ENCODE results near the gene TRIM71.

Gene TRIM71

DNA sequence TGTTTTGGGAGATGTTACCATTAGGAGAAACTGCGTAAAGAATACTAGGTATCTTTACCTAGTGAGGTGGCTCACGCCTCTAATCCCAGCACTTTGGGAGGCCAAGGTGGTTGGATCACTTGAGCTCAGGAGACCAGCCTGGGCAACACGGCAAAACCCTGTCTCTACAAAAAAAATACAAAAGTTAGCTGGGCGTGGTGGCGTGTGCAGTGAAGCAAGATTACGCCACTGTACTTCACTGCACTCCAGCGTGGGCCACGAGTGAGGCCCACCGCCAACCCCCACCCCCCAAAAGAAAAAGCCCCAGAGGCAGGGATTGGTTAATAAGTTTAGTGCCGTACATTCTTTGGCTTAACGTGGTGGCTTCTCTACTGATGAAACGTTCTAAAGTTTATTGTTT, 23.5 kb downstream of the TRIM71 start:
- Histone ChIP-seq H2AFZ (ENCODE audit: low read length) (no peak overlapping the region), H3K79me2 (ENCODE audit: insufficient read depth, low read length) (peaks cover 94% of the 10 kb centered on the region), H4K20me1 (ENCODE audit: insufficient read depth, low read length, poor library complexity, severe bottlenecking) (no peaks in the 10 kb centered on the region), H3K9me2 (replicated peaks; ENCODE audit: low read depth, low read length) (no peaks in the 10 kb centered on the region), H3K4me3 (ENCODE audit: low read length, poor library complexity, severe bottlenecking) (peak overlapping the region; percentile 56), H3K27me3 (ENCODE audit: insufficient read depth, low read length, poor library complexity, severe bottlenecking) (no peaks in the 10 kb centered on the region), H3K9me3 (ENCODE audit: insufficient read depth, low read depth, low read length) (no peaks in the 10 kb centered on the region), H3K9ac (ENCODE audit: low read depth, low read length, poor library complexity, severe bottlenecking) (peak overlapping the region; percentile 55), H3K36me3 (ENCODE audit: insufficient read depth, low read length) (no peaks in the 10 kb centered on the region), H3K4me1 (ENCODE audit: insufficient read depth, low read length, poor library complexity, severe bottlenecking) (peaks cover 81% of the 10 kb centered on the region), H3K4me2 (ENCODE audit: low read depth, low read length, poor library complexity, severe bottlenecking) (peak overlapping the region; percentile 84), H3F3A (ENCODE audit: low read depth) (peaks cover 7% of the 10 kb centered on the region)
- TF ChIP-seq CTCF (conservative IDR thresholded peaks at IDR 0.05; ENCODE audit: low read length) = no peak
- no peak for TF ChIP-seq EZH2phosphoT487 (IDR thresholded peaks at IDR 0.05; ENCODE audit: borderline replicate concordance)

GRCh38 chr3:32841867-32842470, 24.2 kb downstream of the TRIM71 start:
- Histone ChIP-seq H3K9me2 (replicated peaks; ENCODE audit: low read depth, low read length) (no peaks in the 10 kb centered on the region), H3K4me1 (ENCODE audit: insufficient read depth, low read length, poor library complexity, severe bottlenecking) (peaks cover 80% of the 10 kb centered on the region), H3K4me3 (ENCODE audit: low read length, poor library complexity, severe bottlenecking) (peak overlapping the region; percentile 56), H3K79me2 (ENCODE audit: insufficient read depth, low read length) (peaks cover 92% of the 10 kb centered on the region), H3K9ac (ENCODE audit: low read depth, low read length, poor library complexity, severe bottlenecking) (peak overlapping the region; percentile 55), H2AFZ (ENCODE audit: low read length) (no peak overlapping the region), H3K36me3 (ENCODE audit: insufficient read depth, low read length) (no peaks in the 10 kb centered on the region), H3K27me3 (ENCODE audit: insufficient read depth, low read length, poor library complexity, severe bottlenecking) (no peaks in the 10 kb centered on the region), H4K20me1 (ENCODE audit: insufficient read depth, low read length, poor library complexity, severe bottlenecking) (no peaks in the 10 kb centered on the region), H3K4me2 (ENCODE audit: low read depth, low read length, poor library complexity, severe bottlenecking) (peak overlapping the region; percentile 84), H3F3A (ENCODE audit: low read depth) (peaks cover 7% of the 10 kb centered on the region), H3K9me3 (ENCODE audit: insufficient read depth, low read depth, low read length) (no peaks in the 10 kb centered on the region)
- TF ChIP-seq CTCF (conservative IDR thresholded peaks at IDR 0.05; ENCODE audit: low read length) (no peak), EZH2phosphoT487 (IDR thresholded peaks at IDR 0.05; ENCODE audit: borderline replicate concordance) (no peak)

- Histone ChIP-seq H3K9ac (ENCODE audit: low read depth, low read length, poor library complexity, severe bottlenecking) (peak overlapping the region; percentile 55), H3K9me3 (ENCODE audit: insufficient read depth, low read depth, low read length) (no peaks in the 10 kb centered on the region), H3K4me2 (ENCODE audit: low read depth, low read length, poor library complexity, severe bottlenecking) (peak overlapping the region; percentile 84), H3K9me2 (replicated peaks; ENCODE audit: low read depth, low read length) (no peaks in the 10 kb centered on the region), H3K4me3 (ENCODE audit: low read length, poor library complexity, severe bottlenecking) (peak overlapping the region; percentile 56), H2AFZ (ENCODE audit: low read length) (no peak overlapping the region), H3K27me3 (ENCODE audit: insufficient read depth, low read length, poor library complexity, severe bottlenecking) (no peaks in the 10 kb centered on the region), H4K20me1 (ENCODE audit: insufficient read depth, low read length, poor library complexity, severe bottlenecking) (no peaks in the 10 kb centered on the region), H3K79me2 (ENCODE audit: insufficient read depth, low read length) (peaks cover 92% of the 10 kb centered on the region), H3K36me3 (ENCODE audit: insufficient read depth, low read length) (no peaks in the 10 kb centered on the region), H3F3A (ENCODE audit: low read depth) (peaks cover 7% of the 10 kb centered on the region), H3K4me1 (ENCODE audit: insufficient read depth, low read length, poor library complexity, severe bottlenecking) (peaks cover 81% of the 10 kb centered on the region)
- no peak for TF ChIP-seq CTCF (conservative IDR thresholded peaks at IDR 0.05; ENCODE audit: low read length)
- no peak for TF ChIP-seq EZH2phosphoT487 (IDR thresholded peaks at IDR 0.05; ENCODE audit: borderline replicate concordance)
Measured at GRCh38 chr3:32842531-32842931, 24.7 kb downstream of the TRIM71 start.
